T-helper 2 cell treated with Interferon-gamma antibody and Interleukin-4, amounts not matched to agents 100 ng/mL and 5 ng/mL, for 36 hours (primary cell): ENCODE results near the gene STARD13. TPM values are rescaled to one million over a fixed set of nuclear protein-coding genes. Genes with fewer than 3 reads are reported as not detected.
"Not testable (repeated sequence)": the region's sequence is repeated elsewhere in the genome, so short reads cannot be mapped to it uniquely, and the experiment has no call there.

Source experiments
- intact Hi-C: fragments of 100-400 bp; cut with micrococcal nuclease; formaldehyde crosslinking; loops from one replicate; pipeline ENCODE4 v1.15.1; 2023
- total RNA-seq: library from RNA; stranded (reverse); gene quantifications from 2 replicates; pipeline ENCODE4 v1.2.3, GENCODE V29; 2022

STARD13 gene
- total RNA-seq, 1 donor from 2014 or later: 0.34 TPM

DNA sequence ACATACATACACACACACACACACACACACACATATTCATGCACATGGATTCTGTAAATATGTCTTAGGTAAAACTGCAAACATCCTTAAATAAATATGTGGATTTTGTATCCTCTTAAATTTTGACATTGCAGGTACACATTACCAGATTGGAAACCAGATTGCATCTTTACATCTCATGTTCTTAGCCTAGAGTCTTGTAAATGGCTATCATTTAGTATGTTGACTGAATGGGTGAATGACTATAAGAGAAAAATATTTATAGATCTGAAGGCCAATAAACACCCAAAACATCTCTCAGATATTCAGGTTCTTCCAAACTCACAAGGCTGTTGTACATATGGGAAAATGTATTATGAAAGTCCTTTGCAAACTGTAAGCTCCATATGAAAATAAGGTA is 104.3 kb downstream of the STARD13 start:
- intact Hi-C loops: no loop called here

- intact Hi-C loops: no loop called here
Measured at GRCh38 chr13:33180122-33180804, 105.3 kb downstream of the STARD13 start.

- intact Hi-C loops: no loop called here
Measured at GRCh38 chr13:33179463-33179862, 106.1 kb downstream of the STARD13 start.

- intact Hi-C loops: no loop called here
Measured at GRCh38 chr13:33178209-33178840, 107.2 kb downstream of the STARD13 start.

DNA sequence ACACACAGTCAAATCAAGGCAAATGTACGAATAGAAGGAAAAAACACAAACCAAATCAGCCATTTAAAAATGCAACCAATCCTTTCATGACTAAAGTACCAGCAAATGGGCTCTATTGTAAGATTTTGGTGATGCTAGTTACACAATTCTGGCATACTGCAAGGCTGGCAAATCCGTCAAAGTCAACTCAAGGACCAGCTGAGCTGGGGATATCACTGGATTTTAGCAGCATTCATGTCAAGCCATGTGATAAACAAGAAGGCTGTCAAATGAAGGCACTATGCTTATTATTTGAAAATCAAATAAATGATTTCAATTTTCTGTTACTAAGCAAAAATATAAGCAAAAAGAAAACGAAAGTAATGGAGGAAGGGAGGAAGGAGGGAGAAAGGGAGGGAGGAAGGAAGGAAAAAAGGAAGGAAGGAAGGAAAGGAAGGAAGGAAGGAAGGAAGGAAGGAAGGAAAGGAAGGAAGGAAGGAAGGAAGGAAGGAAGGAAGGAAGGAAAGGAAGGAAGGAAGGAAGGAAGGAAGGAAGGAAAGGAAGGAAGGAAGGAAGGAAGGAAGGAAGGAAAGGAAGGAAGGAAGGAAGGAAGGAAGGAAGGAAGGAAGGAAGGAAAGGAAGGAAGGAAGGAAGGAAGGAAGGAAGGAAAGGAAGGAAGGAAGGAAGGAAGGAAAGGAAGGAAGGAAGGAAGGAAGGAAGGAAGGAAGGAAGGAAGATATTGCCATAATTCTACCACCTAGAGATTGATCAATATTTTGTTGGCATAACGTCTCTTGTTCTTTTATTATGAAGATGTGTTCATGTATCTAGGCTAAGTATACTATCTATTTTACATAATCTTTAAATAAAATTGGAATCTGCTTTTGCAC is 108.0 kb downstream of the STARD13 start:
- intact Hi-C loops: not testable (repeated sequence)

DNA sequence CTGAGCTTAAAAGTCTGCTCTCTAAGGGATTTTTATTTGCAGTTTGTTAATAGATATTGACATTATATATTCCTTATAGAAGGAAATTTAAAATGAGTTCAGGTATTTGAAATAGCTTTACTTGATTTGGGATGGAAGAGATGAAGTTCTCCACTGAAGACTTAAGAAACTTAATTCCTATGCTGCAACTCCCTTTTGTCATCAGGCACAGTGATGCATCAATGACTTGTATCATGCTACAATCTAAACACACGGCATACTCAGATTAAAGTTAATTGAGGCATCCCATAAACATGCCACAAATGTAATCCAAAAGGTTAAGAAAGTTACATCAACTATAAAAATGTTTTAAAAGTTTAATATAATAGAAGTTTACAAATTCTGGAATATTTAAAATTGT is 109.0 kb downstream of the STARD13 start:
- intact Hi-C loops: no loop called here

GRCh38 chr13:33175991-33176390 is 109.6 kb downstream of the STARD13 start:
- intact Hi-C loops: no loop called here

DNA sequence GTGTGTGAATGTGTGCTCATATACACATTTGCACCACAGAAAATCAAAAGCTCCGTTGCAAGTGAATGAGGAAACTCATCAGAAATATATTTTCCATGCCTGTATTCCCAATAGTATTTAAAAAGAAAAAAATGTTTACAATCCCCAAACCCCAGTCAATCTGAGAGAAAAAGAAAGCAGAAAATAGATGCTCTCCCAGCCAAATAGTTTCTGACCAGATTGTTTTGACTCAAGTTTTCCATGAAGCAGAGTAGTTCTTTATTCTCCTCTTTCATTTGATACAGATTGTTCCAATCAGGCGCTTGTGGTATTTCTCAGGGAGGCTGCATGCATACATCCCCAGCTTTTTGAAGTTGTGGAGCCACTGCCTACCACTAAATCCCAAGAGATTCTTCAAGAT is 110.6 kb downstream of the STARD13 start:
- intact Hi-C loops: no loop called here

DNA sequence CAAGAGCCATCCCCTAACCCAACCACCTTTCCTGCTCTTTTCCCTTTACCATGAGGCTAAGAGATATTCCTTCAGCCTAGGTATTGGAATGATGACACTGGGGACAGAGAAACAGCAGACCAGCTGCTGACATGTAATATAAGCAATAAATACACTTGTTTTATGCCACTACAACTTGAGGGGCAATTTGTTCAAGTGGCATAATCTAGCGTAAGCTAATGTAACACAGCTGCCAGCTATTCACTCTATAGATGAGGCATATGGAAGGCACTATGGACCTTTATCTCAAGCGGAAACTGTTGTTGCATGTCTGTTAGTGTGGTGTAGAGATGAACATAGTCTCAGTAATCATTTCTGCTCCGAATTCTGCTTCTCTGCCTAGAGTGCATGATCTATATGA is 111.1 kb downstream of the STARD13 start:
- intact Hi-C loops: no loop called here

- intact Hi-C loops: no loop called here
Measured at GRCh38 chr13:33172911-33173310, 112.6 kb downstream of the STARD13 start.

- intact Hi-C loops: no loop called here
Measured at GRCh38 chr13:33172400-33172799, 113.2 kb downstream of the STARD13 start.

GRCh38 chr13:33169273-33169980 is 116.1 kb downstream of the STARD13 start:
- intact Hi-C loops: no loop called here

GRCh38 chr13:33168321-33168960 is 117.1 kb downstream of the STARD13 start:
- intact Hi-C loops: no loop called here

DNA sequence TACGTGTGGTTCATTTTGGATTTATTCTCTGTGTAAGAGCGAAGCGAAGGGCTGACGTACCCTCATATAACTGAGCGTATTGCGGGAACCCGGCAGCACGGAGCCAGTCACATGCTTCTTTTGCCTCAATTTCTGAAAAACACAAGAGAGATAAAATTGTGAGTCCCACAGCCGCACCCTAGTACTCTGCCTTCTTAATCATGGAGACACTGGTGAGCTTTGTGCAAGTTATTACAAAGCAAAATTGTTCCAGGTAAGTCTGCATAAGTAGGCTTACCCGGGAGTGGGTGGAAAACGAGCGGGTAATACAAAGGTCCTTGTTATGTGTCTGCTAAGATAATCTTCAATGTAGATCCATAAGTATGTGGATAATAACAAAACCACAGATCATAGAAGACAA is 118.1 kb downstream of the STARD13 start:
- intact Hi-C loops: no loop called here

GRCh38 chr13:33165787-33166186 is 119.8 kb downstream of the STARD13 start:
- intact Hi-C loops: no loop called here

- intact Hi-C loops: no loop called here
Measured at GRCh38 chr13:33164331-33164730, 121.2 kb downstream of the STARD13 start.

DNA sequence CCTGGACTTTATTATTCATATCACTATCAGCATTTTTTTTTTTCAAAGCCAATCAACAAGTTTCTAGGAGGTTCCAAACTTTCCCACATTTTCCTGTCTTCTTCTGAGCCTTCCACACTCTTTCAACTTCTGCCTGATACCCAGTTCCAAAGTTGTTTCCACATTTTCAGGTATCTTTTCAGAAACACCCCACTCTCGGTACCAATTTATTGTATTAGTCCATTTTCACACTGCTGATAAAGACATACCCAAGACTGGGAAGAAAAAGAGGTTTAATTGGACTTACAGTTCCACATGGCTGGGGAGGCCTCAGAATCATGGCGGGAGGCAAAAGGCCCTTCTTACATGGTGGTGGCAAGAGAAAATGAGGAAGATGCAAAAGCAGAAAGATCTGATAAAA is 122.8 kb downstream of the STARD13 start:
- intact Hi-C loops: not testable (repeated sequence)

DNA sequence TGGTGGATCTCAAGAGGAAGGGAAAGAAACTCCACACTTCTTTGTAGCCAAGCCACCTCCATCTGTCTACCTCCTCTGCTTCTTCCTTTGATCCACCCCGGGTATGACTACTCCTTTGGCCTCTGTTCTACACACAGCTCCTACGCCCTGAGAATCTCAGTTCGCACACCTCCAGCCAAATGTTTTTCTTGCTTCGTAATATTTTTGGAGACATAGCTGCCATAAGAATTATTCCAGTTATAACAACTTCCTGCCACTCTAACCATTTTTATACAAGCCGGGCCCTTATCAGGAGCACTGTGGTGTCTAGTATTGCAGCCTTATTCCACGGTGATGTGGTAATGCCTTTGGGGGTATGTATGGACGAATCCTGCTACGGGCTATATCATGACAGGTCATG is 126.7 kb downstream of the STARD13 start:
- intact Hi-C loops: no loop called here

- intact Hi-C loops: no loop called here
Measured at GRCh38 chr13:33158271-33158670, 127.3 kb downstream of the STARD13 start.

- intact Hi-C loops: no loop called here
Measured at GRCh38 chr13:33154911-33155310, 130.6 kb downstream of the STARD13 start.
